PC-3 (cell line): ENCODE measurements around the gene KHDC4. TPM values are rescaled to one million over a fixed set of nuclear protein-coding genes. Genes with fewer than 3 reads are reported as not detected.

Experiments used
- ATAC-seq: fragments of 200-7000 bp; cut with Tn5 transposase; 2 replicates; pipeline ENCODE4 v1.9.1; 2020; ENCODE audit warnings: mild to moderate bottlenecking, moderate library complexity
- BruUV-seq: library from RNA; stranded (reverse); fragments of 400-500 nt; replicated peaks from 2 replicates; lab custom pipeline; 2021; lab: Mats Ljungman, UMichigan
- CTCF ChIA-PET: fragments of 300-600 bp; sonication (Branson Sonifier 250); formaldehyde crosslinking; loops from one replicate; lab custom pipeline; 2022; ENCODE audit warnings: antibody characterized with exemption; lab: Charles Lee
- POLR2A ChIA-PET: fragments of 300-600 bp; sonication (Branson Sonifier 250); formaldehyde crosslinking; loops from one replicate; lab custom pipeline; 2022; ENCODE audit warnings: antibody characterized with exemption; ENCODE audit not compliant: unreplicated experiment; lab: Charles Lee
- DNase-seq: peaks from one replicate; pipeline ENCODE4 v3.0.0-alpha.2; 2015
- H2AFZ ChIP-seq: fragments of 300-600 bp; sonication (generic); 2 replicates; pipeline ENCODE4 v1.6.0; 2016; ENCODE audit warnings: antibody characterized with exemption, low read length
- H3F3A ChIP-seq: fragments of 300-600 bp; sonication (generic); one replicate; pipeline ENCODE4 v1.6.0; 2017; ENCODE audit warnings: antibody characterized with exemption, low read length, control low read depth, mild to moderate bottlenecking; ENCODE audit not compliant: unreplicated experiment
- H3K27ac ChIP-seq: fragments of 300-600 bp; sonication (generic); 2 replicates; pipeline ENCODE4 v1.5.1; 2016; ENCODE audit warnings: mild to moderate bottlenecking, low read length
- H3K27me3 ChIP-seq: fragments of 300-600 bp; sonication (generic); 2 replicates; pipeline ENCODE4 v1.6.1; 2016; ENCODE audit warnings: low read length, mixed read lengths
- H3K36me3 ChIP-seq: fragments of 300-600 bp; sonication (generic); 2 replicates; pipeline ENCODE4 v1.6.1; 2016; ENCODE audit warnings: low read depth, mixed run types, low read length, mixed read lengths
- H3K4me1 ChIP-seq: fragments of 300-600 bp; sonication (generic); 2 replicates; pipeline ENCODE4 v1.5.1; 2016; ENCODE audit warnings: low read length; ENCODE audit not compliant: insufficient read depth
- H3K4me2 ChIP-seq: fragments of 300-600 bp; sonication (generic); 2 replicates; pipeline ENCODE4 v1.6.0; 2016; ENCODE audit warnings: low read length
- H3K4me3 ChIP-seq: fragments of 300-600 bp; sonication (generic); 2 replicates; pipeline ENCODE4 v1.5.1; 2016; ENCODE audit warnings: mild to moderate bottlenecking, low read length, mixed read lengths
- H3K79me2 ChIP-seq: fragments of 300-600 bp; sonication (generic); 2 replicates; pipeline ENCODE4 v1.6.1; 2017; ENCODE audit warnings: low read length, mixed read lengths
- H3K9ac ChIP-seq: fragments of 300-600 bp; sonication (generic); 2 replicates; pipeline ENCODE4 v1.6.0; 2016; ENCODE audit warnings: mild to moderate bottlenecking, low read length
- H3K9me2 ChIP-seq: fragments of 300-600 bp; sonication (generic); replicated peaks from 2 replicates; pipeline ENCODE4 v1.6.1; 2016; ENCODE audit warnings: mixed run types, low read length, mixed read lengths
- H3K9me3 ChIP-seq: fragments of 300-600 bp; sonication (generic); 2 replicates; pipeline ENCODE4 v1.6.1; 2016; ENCODE audit warnings: low read length, mixed read lengths
- H4K20me1 ChIP-seq: fragments of 300-600 bp; sonication (generic); 2 replicates; pipeline ENCODE4 v1.6.1; 2016; ENCODE audit warnings: low read length, mixed read lengths
- EZH2 ChIP-seq: fragments of 300-600 bp; sonication (generic); IDR thresholded peaks from one replicate; pipeline ENCODE4 v1.6.1; 2017; ENCODE audit warnings: antibody characterized with exemption, mild to moderate bottlenecking, low read length; ENCODE audit not compliant: unreplicated experiment
- EZH2phosphoT487 ChIP-seq: fragments of 300-600 bp; sonication (generic); IDR thresholded peaks from 2 replicates; pipeline ENCODE4 v1.6.1; 2018; ENCODE audit warnings: mild to moderate bottlenecking, antibody characterized with exemption, low read length, borderline replicate concordance
- intact Hi-C: fragments of 100-400 bp; cut with micrococcal nuclease; formaldehyde crosslinking; loops from 2 replicates; pipeline ENCODE4 v1.9.0; 2023
- total RNA-seq: library from RNA; depleted of rRNA; stranded (reverse); fragments of >200 nt; gene quantifications from 2 replicates; pipeline ENCODE4 v1.2.3, GENCODE V29; 2014
- TF ChIP-seq, protein P1 (sequence below): fragments of 300-600 bp; sonication (generic); conservative IDR thresholded peaks from 2 replicates; pipeline ENCODE4 v1.5.1; 2017; ENCODE audit warnings: antibody characterized with exemption, low read depth, mild to moderate bottlenecking, low read length

KHDC4 gene
- total RNA-seq, 1 experiment from 2014 or later: 63.4 TPM

DNA sequence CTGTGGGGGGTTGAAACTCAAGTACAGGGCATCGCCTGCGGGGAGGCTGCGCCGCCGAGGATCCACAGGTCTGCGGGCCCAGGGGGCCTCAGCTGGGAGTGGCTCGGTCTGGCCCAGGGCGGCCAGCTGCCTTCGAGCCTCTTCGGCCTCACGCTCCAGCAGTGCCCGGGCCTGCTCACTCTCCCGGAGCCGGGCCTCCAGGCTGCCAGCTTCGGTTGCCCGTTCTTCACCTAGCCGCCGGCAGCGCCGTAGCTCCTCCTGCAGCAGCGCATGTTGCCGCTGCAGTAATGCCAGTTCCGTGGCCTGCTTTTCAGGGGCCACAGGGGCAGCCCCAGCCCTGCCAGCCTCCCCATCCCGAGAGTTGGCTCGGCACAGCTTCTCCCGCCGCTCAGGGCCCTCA is 16.6 kb upstream of the KHDC4 start:
- Histone ChIP-seq H3F3A (no peaks in the 10 kb centered on the region), H3K27ac (no peak overlapping the region), H3K4me1 (no peaks in the 10 kb centered on the region), H3K4me2 (no peak overlapping the region), H3K9me2 (no peaks in the 10 kb centered on the region), H3K36me3 (peaks cover 59% of the 10 kb centered on the region), H3K9ac (no peak overlapping the region), H3K27me3 (no peaks in the 10 kb centered on the region), H4K20me1 (no peaks in the 10 kb centered on the region), H3K79me2 (no peaks in the 10 kb centered on the region), H3K9me3 (no peaks in the 10 kb centered on the region), H2AFZ (no peak overlapping the region), H3K4me3 (no peak overlapping the region)
- intact Hi-C loops: no loop called here
- CTCF ChIA-PET: no interaction called here
- DNase-seq: no peak
- POLR2A ChIA-PET: no interaction called here
- TF ChIP-seq EZH2: no peak
- TF ChIP-seq, protein P1, sequence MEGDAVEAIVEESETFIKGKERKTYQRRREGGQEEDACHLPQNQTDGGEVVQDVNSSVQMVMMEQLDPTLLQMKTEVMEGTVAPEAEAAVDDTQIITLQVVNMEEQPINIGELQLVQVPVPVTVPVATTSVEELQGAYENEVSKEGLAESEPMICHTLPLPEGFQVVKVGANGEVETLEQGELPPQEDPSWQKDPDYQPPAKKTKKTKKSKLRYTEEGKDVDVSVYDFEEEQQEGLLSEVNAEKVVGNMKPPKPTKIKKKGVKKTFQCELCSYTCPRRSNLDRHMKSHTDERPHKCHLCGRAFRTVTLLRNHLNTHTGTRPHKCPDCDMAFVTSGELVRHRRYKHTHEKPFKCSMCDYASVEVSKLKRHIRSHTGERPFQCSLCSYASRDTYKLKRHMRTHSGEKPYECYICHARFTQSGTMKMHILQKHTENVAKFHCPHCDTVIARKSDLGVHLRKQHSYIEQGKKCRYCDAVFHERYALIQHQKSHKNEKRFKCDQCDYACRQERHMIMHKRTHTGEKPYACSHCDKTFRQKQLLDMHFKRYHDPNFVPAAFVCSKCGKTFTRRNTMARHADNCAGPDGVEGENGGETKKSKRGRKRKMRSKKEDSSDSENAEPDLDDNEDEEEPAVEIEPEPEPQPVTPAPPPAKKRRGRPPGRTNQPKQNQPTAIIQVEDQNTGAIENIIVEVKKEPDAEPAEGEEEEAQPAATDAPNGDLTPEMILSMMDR: no peak
- TF ChIP-seq EZH2phosphoT487: no peak
- BruUV-seq: no TSS peak
- no peak for ATAC-seq

DNA sequence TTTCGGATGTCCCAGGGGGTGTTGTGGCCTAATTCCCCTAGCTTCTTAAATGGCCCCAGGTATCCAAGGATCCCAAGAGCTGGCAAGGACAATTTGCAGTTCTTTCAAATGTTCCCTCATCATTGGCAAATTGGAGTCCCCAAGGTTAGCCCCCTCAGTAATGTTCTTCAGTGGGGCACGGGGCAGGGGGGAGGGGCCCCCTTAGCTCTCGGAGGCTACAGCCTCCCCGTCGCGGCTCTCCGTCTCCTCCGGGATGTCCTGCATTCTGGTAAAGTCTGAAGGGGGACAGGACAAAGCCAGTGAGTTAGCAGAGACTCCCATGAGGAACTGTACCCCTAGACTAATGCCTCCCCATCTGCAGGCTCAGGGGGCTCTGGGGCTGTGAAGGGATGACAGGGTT is 13.5 kb upstream of the KHDC4 start:
- POLR2A ChIA-PET: no interaction called here
- no peaks in the 10 kb centered on the region for H3K9me2 ChIP-seq

DNA sequence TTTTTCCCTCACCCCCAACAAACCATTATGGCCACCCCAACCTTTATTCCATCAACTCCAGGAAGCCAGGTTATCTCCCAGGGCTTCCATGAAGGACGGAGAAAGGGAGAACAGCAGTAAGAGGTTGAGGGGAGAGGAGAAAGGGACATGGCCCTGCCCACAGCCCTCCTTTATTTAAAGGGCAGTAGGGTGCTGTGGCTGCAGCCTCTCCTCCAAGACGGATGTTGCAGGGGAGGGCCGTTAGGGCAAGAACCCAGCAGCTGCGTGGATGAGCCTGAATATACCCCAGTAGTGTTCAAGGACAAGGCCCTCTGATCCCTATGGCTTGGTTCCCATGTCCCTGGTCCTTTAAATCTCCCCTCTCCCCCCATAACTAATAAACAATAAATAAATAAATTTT is 13.1 kb upstream of the KHDC4 start:
- Histone ChIP-seq H2AFZ (no peak overlapping the region), H3K27me3 (no peaks in the 10 kb centered on the region), H3K79me2 (no peaks in the 10 kb centered on the region), H3K9me2 (no peaks in the 10 kb centered on the region), H3F3A (no peaks in the 10 kb centered on the region), H3K9ac (no peak overlapping the region), H3K4me3 (no peak overlapping the region), H3K27ac (no peak overlapping the region), H3K4me1 (peaks cover 12% of the 10 kb centered on the region), H4K20me1 (no peaks in the 10 kb centered on the region), H3K4me2 (no peak overlapping the region), H3K36me3 (peaks cover 41% of the 10 kb centered on the region), H3K9me3 (no peaks in the 10 kb centered on the region)
- intact Hi-C loops: no loop called here
- CTCF ChIA-PET: no interaction called here
- no TSS peak for BruUV-seq
- ATAC-seq: no peak
- DNase-seq: no peak
- POLR2A ChIA-PET: no interaction called here
- TF ChIP-seq EZH2 (no peak), EZH2phosphoT487 (no peak)
- TF ChIP-seq, protein P1: no peak

More for the DNA sequence above, 13.5 kb upstream of the KHDC4 start:
- BruUV-seq: no TSS peak
- ATAC-seq (no peak), DNase-seq (no peak)
- no peak overlapping the region for H3K4me2 ChIP-seq
- intact Hi-C loops: no loop called here
- H3K9ac ChIP-seq: no peak overlapping the region
- H3K4me1 ChIP-seq: peaks cover 12% of the 10 kb centered on the region
- no peaks in the 10 kb centered on the region for H4K20me1 ChIP-seq
- no peak overlapping the region for H3K27ac ChIP-seq
- CTCF ChIA-PET: no interaction called here
- H3K4me3 ChIP-seq: no peak overlapping the region
- H3K27me3 ChIP-seq: no peaks in the 10 kb centered on the region
- H3F3A ChIP-seq: no peaks in the 10 kb centered on the region
- H3K79me2 ChIP-seq: no peaks in the 10 kb centered on the region
- TF ChIP-seq, protein P1: no peak
- no peak for TF ChIP-seq EZH2
- no peak for TF ChIP-seq EZH2phosphoT487
- H3K9me3 ChIP-seq: no peaks in the 10 kb centered on the region
- peaks cover 45% of the 10 kb centered on the region for H3K36me3 ChIP-seq
- no peak overlapping the region for H2AFZ ChIP-seq
